ENCODE measurements around the gene OBSCN.
"Not testable (repeated sequence)": the region's sequence is repeated elsewhere in the genome, so short reads cannot be mapped to it uniquely, and the experiment has no call there.

The OBSCN gene

DNA sequence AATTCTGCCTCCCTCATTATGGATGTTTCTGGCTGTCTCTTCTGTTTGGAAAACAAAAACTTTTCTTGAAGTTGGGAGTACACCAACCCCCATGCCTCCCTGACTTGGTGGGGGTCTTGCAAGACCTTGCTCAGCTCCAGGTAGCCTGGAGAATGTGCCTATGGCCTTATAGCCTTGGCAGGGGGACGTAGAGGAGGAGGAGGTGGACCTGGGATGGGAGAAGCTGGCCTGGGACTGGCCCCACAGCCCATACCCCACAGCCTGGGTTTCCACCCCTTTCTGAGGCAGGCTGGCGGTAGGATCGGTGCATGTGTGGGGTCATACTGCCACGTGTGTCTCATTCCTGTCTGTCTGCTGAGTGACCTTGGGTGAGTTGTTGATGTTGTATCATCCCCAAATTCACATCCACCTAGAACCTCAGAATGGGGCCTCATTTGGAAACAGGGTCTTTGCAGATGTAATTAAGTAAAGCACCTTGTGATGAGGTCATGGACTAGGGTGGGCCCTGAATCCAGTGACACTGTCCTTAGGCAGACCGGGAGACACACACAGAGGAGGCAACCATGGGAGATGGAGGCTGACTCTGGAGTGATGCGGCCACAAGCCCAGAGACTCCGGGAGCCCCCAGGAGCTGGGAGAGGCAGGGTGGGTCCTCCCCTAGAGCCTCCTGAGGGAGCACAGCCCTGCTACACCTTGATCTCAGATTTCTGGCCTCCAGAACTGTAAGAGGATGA, 18.5 kb downstream of the OBSCN start:
- H3K27me3 ChIP-seq (ENCODE audit: control insufficient read depth, insufficient read depth, low read length), result no peaks in the 10 kb centered on the region
- no peak overlapping the region for H3K4me3 ChIP-seq (ENCODE audit: low read depth, low read length)
- H3K36me3 ChIP-seq (ENCODE audit: control insufficient read depth, insufficient read depth, low read length), result peaks cover 66% of the 10 kb centered on the region
- H3K27ac ChIP-seq (ENCODE audit: low read depth, low read length), result no peak overlapping the region
- H3K9me3 ChIP-seq (ENCODE audit: control insufficient read depth, insufficient read depth, low read length), result no peaks in the 10 kb centered on the region
- no peak overlapping the region for H3K9ac ChIP-seq (ENCODE audit: low read depth, low read length)
- no peaks in the 10 kb centered on the region for H3K4me1 ChIP-seq (ENCODE audit: control insufficient read depth, insufficient read depth, low read length)

DNA sequence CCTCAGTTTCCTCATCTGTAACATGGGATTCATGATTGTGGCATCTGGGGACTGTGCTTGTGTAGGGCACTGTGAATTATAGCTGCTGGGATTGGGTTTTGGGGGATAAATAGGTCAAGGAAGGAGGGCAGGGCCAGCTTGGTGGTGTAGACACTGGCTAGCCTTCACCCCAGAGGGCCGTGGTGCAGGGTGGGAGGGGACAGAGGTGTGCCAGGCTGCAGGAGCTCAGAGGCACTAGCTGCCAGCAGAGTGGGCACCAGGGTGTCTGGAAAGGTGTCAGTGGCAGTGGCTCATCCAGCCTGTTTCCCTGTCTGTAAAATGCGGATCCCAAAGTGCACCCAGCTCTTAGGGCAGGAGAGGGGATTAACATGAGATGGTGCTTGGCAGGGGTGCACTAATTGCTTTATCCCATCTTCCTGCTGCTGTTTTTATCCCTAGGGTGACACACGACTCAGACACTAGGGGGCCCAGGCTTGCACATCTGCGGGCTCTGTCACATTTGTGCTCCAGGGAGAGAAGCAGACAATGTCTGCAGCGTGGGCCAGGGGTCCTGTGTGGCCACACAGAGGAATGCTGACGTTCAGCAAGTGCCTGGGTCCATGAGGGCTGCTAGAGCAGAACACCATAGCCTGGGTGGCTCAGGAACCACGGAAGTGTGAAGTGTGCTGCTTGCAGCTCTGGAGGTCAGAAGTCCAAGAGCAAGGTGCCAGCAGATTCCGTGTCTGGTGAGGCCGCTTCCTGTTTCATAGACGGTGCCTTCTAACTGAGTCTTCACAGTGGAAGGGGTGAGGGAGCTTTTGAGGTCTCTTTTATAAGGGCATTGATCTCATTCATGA, 19.3 kb downstream of the OBSCN start:
- H3K9me3 ChIP-seq (ENCODE audit: control insufficient read depth, insufficient read depth, low read length), result no peaks in the 10 kb centered on the region
- H3K9ac ChIP-seq (ENCODE audit: low read depth, low read length), result no peak overlapping the region
- no peak overlapping the region for H3K4me3 ChIP-seq (ENCODE audit: low read depth, low read length)
- no peaks in the 10 kb centered on the region for H3K4me1 ChIP-seq (ENCODE audit: control insufficient read depth, insufficient read depth, low read length)
- peaks cover 69% of the 10 kb centered on the region for H3K36me3 ChIP-seq (ENCODE audit: control insufficient read depth, insufficient read depth, low read length)
- no peaks in the 10 kb centered on the region for H3K27me3 ChIP-seq (ENCODE audit: control insufficient read depth, insufficient read depth, low read length)
- no peak overlapping the region for H3K27ac ChIP-seq (ENCODE audit: low read depth, low read length)

DNA sequence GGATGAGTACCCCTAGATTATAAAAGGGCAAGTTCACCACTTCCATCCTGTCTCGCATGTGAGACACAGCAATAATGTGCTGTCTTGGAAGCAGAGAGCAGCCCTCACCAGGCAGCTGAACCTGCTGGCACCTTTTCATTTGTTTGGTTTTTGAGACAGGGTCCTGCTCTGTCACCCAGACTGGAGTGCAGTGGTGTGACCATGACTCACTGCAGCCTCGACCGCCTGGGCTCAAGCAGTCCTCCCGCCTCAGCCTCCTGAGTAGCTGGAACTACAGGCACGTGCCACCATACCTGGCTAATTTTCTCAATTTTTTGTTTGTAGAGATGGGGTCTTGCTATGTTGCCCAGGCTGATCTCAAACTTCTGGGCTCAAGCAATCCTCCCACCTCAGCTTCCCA, 20.3 kb downstream of the OBSCN start:
- H3K27me3 ChIP-seq (ENCODE audit: control insufficient read depth, insufficient read depth, low read length); H3K27ac ChIP-seq (ENCODE audit: low read depth, low read length); H3K4me1 ChIP-seq (ENCODE audit: control insufficient read depth, insufficient read depth, low read length); H3K9ac ChIP-seq (ENCODE audit: low read depth, low read length); H3K9me3 ChIP-seq (ENCODE audit: control insufficient read depth, insufficient read depth, low read length); H3K4me3 ChIP-seq (ENCODE audit: low read depth, low read length): not testable (repeated sequence)
- peaks cover 66% of the 10 kb centered on the region for H3K36me3 ChIP-seq (ENCODE audit: control insufficient read depth, insufficient read depth, low read length)

DNA sequence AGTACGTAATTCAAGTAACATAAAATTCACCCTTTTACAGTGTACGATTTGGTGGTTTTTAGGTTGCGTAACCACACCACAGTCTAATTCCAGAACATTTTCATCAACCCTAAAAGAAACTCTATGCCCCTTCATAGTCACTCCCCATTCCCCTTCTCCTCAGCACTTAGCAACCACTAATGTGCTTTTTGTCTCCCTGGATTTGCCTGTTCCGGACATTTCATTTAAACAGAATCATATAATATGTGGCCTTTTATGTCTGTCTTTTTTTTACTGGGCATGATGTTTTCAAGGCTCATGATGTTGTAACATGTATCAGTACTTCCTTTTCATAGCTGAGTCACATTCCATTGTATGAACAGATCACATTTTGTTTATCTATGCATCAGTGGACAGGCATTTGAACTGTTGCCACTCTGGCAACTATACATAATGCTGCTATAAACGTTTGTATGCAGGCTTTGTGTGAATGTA, 20.8 kb downstream of the OBSCN start:
- no peak overlapping the region for H3K4me3 ChIP-seq (ENCODE audit: low read depth, low read length)
- no peak overlapping the region for H3K27ac ChIP-seq (ENCODE audit: low read depth, low read length)
- no peaks in the 10 kb centered on the region for H3K4me1 ChIP-seq (ENCODE audit: control insufficient read depth, insufficient read depth, low read length)
- peaks cover 67% of the 10 kb centered on the region for H3K36me3 ChIP-seq (ENCODE audit: control insufficient read depth, insufficient read depth, low read length)
- no peaks in the 10 kb centered on the region for H3K27me3 ChIP-seq (ENCODE audit: control insufficient read depth, insufficient read depth, low read length)
- H3K9ac ChIP-seq (ENCODE audit: low read depth, low read length), result no peak overlapping the region
- no peaks in the 10 kb centered on the region for H3K9me3 ChIP-seq (ENCODE audit: control insufficient read depth, insufficient read depth, low read length)

DNA sequence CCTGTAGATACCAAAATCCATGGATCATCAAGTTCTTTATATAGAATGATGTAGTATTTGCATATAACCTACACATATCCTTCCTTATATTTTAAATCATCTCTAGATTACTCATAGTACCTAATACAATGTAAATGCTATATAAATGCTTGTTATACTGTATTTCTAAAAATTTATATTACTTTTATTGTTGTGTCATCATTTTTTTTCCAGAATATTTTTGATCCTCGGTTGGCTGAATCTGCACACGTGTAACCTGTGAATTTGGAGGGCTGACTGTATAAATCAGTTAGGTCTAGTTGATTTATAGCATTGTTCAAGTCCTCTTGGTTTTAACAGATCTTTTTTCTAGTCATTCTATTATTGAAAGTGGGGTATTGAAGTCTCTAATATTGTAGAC, 23.3 kb downstream of the OBSCN start:
- Histone ChIP-seq H3K4me3 (ENCODE audit: low read depth, low read length) (no peak overlapping the region), H3K4me1 (ENCODE audit: control insufficient read depth, insufficient read depth, low read length) (no peaks in the 10 kb centered on the region), H3K9ac (ENCODE audit: low read depth, low read length) (no peak overlapping the region), H3K27ac (ENCODE audit: low read depth, low read length) (no peak overlapping the region), H3K27me3 (ENCODE audit: control insufficient read depth, insufficient read depth, low read length) (no peaks in the 10 kb centered on the region), H3K36me3 (ENCODE audit: control insufficient read depth, insufficient read depth, low read length) (peaks cover 45% of the 10 kb centered on the region), H3K9me3 (ENCODE audit: control insufficient read depth, insufficient read depth, low read length) (no peaks in the 10 kb centered on the region)

DNA sequence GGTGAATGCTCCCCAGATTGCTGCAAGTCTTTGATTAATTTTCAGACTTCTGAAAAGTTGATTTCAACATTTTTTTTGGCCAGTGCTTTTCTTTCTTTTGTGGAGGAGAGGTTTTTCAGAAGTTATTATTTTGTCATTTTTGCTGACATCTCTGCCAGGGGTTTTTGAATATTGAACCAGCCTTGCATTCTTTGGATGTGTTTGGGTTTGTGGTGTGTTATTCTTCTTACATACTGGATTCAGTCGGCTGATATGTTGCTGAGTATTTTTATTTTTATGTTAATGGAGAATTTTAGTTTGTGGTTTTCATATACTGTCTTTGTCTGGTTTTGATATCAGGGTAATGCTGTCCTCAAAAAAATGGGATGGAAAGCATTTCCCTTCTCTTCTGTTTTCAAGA, 25.3 kb downstream of the OBSCN start:
- H3K27me3 ChIP-seq (ENCODE audit: control insufficient read depth, insufficient read depth, low read length), result no peaks in the 10 kb centered on the region
- H3K9ac ChIP-seq (ENCODE audit: low read depth, low read length), result no peak overlapping the region
- no peak overlapping the region for H3K27ac ChIP-seq (ENCODE audit: low read depth, low read length)
- H3K4me3 ChIP-seq (ENCODE audit: low read depth, low read length), result no peak overlapping the region
- peaks cover 32% of the 10 kb centered on the region for H3K36me3 ChIP-seq (ENCODE audit: control insufficient read depth, insufficient read depth, low read length)
- H3K9me3 ChIP-seq (ENCODE audit: control insufficient read depth, insufficient read depth, low read length), result no peaks in the 10 kb centered on the region
- no peaks in the 10 kb centered on the region for H3K4me1 ChIP-seq (ENCODE audit: control insufficient read depth, insufficient read depth, low read length)

DNA sequence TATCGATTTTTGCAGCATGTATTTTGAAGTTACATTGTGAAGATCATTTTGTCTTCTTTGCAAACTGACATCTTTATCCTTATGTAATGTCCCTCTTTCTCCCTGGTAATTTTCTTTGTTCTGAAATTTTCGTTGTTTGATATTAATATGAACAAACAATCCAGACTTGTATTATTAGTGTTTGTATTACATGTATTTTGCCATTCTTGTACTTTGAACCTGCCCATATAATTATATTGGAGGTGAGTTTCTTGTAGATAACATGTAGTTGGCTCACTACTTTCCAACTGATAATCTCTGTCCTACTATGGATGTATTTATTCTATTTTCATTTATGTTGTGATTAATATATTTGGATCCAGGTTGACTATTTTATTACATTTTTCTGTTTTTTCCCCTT, 27.1 kb downstream of the OBSCN start:
- H3K36me3 ChIP-seq (ENCODE audit: control insufficient read depth, insufficient read depth, low read length), result peaks cover 35% of the 10 kb centered on the region
- H3K27me3 ChIP-seq (ENCODE audit: control insufficient read depth, insufficient read depth, low read length), result no peaks in the 10 kb centered on the region
- H3K27ac ChIP-seq (ENCODE audit: low read depth, low read length), result no peak overlapping the region
- H3K9ac ChIP-seq (ENCODE audit: low read depth, low read length), result no peak overlapping the region
- H3K9me3 ChIP-seq (ENCODE audit: control insufficient read depth, insufficient read depth, low read length), result no peaks in the 10 kb centered on the region
- no peak overlapping the region for H3K4me3 ChIP-seq (ENCODE audit: low read depth, low read length)
- H3K4me1 ChIP-seq (ENCODE audit: control insufficient read depth, insufficient read depth, low read length), result no peaks in the 10 kb centered on the region

DNA sequence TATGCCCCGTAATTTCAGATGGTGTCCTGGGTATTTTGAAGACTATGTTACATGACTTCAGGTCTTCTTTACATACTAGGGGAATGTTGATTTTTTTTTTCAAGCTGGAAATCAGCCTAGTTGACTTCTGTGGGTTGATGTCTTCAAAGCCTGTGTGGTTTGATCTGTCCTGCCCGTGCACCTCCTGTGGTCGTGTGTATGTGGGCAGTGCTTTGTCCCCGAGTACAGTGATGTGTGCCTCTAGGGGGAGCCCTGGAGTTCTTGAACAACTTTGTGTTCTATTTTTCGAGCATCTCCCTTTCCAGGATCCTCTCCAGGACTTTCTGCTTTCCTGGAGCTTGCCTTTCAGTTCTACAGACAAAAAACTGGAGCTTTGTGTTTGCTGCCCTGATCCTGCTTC, 28.9 kb downstream of the OBSCN start:
- Histone ChIP-seq H3K27ac (ENCODE audit: low read depth, low read length) (no peak overlapping the region), H3K27me3 (ENCODE audit: control insufficient read depth, insufficient read depth, low read length) (no peaks in the 10 kb centered on the region), H3K9me3 (ENCODE audit: control insufficient read depth, insufficient read depth, low read length) (peaks cover 11% of the 10 kb centered on the region; the same call in 1 of the 2 replicates), H3K4me3 (ENCODE audit: low read depth, low read length) (no peak overlapping the region), H3K9ac (ENCODE audit: low read depth, low read length) (no peak overlapping the region), H3K36me3 (ENCODE audit: control insufficient read depth, insufficient read depth, low read length) (peaks cover 27% of the 10 kb centered on the region), H3K4me1 (ENCODE audit: control insufficient read depth, insufficient read depth, low read length) (no peaks in the 10 kb centered on the region)

DNA sequence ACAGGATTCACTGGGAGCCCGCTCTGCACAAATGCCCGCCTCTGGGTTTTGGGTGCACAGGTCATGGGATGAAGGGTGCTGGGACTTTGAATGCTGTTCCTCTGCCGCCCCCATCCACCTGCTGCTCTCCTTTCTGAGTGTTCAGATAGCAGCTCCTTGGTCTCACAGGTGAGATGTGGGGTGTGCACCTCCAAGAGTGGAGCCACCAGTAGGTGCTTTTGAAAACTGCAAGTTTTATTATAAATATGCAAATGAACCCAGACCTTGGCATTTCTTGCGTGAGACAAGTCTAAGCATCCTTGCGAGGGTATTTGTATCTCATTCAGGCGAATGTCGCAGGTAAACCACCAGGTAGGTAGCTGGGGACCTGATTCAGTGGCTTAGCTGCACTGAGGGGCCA, 30.2 kb downstream of the OBSCN start:
- H3K27me3 ChIP-seq (ENCODE audit: control insufficient read depth, insufficient read depth, low read length), result no peaks in the 10 kb centered on the region
- peaks cover 34% of the 10 kb centered on the region for H3K36me3 ChIP-seq (ENCODE audit: control insufficient read depth, insufficient read depth, low read length)
- no peak overlapping the region for H3K27ac ChIP-seq (ENCODE audit: low read depth, low read length)
- peaks cover 23% of the 10 kb centered on the region for H3K9me3 ChIP-seq (ENCODE audit: control insufficient read depth, insufficient read depth, low read length)
- H3K4me1 ChIP-seq (ENCODE audit: control insufficient read depth, insufficient read depth, low read length), result no peaks in the 10 kb centered on the region
- H3K4me3 ChIP-seq (ENCODE audit: low read depth, low read length), result no peak overlapping the region
- no peak overlapping the region for H3K9ac ChIP-seq (ENCODE audit: low read depth, low read length)

DNA sequence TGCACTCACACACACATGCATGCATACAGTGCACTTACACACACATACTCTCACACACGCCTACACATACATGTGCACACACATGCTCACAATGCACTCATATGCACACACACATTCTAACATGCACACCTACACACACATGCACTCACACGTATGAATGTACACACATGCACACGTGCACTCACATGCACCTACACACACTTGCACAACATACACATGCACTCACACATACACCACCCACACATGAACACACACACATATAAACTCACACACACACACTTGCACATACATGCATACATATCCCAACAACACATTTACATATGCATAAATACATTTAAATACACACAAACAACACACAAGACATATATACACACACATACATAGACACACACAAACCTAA, 30.6 kb downstream of the OBSCN start:
- Histone ChIP-seq H3K27ac (ENCODE audit: low read depth, low read length) (no peak overlapping the region), H3K36me3 (ENCODE audit: control insufficient read depth, insufficient read depth, low read length) (peaks cover 37% of the 10 kb centered on the region), H3K4me3 (ENCODE audit: low read depth, low read length) (no peak overlapping the region), H3K9ac (ENCODE audit: low read depth, low read length) (no peak overlapping the region), H3K9me3 (ENCODE audit: control insufficient read depth, insufficient read depth, low read length) (peaks cover 25% of the 10 kb centered on the region), H3K4me1 (ENCODE audit: control insufficient read depth, insufficient read depth, low read length) (no peaks in the 10 kb centered on the region), H3K27me3 (ENCODE audit: control insufficient read depth, insufficient read depth, low read length) (no peaks in the 10 kb centered on the region)

Data from HUES48 (cell line).